Measurements from ENCODE around the gene EDA.

EDA gene
- total RNA-seq = 1.1 to 2.0 reads per million in 2 donors

DNA sequence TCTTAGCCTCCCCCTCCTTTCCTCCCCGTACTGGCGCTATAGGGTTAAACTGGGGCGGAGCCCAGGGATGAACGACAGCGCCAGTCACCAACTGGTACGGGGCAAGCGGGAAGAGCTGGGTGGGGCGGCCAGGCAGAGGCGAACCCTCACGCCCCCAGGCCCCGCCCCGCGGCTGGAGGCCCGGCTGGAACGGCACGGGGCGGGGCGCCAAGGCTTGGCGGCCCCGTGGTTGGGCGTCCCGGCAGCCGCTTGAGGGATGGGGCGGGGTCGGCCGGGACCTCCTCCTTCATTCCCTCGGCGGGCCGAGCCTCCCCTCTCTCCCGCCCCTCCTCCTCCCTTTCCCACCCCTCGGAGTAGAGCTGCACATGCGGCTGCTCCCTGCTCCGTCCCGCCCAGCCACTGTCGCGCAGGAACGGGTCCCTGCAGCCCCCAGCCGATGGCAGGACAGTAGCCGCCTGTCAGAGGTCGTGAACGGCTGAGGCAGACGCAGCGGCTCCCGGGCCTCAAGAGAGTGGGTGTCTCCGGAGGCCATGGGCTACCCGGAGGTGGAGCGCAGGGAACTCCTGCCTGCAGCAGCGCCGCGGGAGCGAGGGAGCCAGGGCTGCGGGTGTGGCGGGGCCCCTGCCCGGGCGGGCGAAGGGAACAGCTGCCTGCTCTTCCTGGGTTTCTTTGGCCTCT lies at the start of gene EDA:
Gene EDA (plus strand): TSS at position 335 of the 678 bp plus-strand sequence.
- peak; percentile 19 for DNase-seq

DNA sequence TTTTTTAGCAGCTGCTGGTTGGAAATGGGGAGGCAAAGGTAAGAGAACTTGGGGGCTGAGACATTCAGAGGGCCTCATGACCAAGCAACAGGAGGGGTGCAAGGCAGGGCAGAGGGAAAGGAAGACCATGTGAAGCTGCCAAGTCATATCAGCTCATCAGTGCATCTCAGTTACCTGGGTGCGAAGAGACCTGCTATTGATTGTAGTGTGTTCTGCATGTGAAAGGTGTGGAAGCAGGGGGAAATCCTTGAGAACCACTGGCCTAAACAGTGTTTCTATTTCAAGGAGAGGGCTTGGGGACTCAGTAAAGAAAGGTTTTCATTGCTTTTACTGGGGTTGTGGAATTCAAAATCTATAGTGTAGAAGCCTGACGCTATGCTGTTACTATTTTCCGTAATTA lies 47.1 kb upstream of the EDA start:
- no peak for DNase-seq

DNA sequence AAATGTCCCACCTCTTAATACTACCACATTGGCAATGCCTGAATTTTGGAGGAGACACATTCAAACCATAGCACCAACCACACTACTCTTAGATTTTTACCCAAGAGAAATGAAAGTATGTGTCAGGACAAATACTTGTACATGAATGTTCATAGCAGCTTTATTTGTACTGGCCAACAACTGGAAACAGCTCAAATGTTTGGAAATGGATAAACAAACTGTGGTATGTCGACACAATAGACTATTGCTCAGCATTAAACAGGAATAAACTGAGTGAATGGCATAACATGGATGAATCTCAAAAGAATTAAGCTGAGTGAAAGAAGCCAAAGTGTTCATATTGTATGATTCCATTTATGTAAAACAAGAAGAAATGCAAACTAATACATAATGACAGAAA lies 18.5 kb upstream of the EDA start:
- DNase-seq = no peak

DNA sequence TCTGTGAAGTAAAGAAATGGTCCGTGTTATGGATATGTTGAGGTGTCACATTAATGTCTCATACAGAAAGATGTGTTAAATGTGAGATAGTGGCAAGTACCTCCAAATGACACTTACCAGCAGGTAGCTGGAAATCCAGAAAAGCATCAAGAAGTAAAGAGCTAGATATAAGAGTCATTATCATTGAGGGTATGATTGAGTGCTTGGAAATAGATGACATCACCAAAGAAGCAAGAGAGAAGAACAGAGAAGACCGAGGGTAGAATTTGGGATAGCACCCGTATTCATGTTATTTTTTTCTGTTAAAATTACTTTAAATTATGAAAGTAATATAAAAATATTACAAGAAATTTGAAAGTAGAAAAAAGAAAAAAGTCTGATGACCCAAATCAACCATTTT lies 15.7 kb upstream of the EDA start:
- no peak for DNase-seq

DNA sequence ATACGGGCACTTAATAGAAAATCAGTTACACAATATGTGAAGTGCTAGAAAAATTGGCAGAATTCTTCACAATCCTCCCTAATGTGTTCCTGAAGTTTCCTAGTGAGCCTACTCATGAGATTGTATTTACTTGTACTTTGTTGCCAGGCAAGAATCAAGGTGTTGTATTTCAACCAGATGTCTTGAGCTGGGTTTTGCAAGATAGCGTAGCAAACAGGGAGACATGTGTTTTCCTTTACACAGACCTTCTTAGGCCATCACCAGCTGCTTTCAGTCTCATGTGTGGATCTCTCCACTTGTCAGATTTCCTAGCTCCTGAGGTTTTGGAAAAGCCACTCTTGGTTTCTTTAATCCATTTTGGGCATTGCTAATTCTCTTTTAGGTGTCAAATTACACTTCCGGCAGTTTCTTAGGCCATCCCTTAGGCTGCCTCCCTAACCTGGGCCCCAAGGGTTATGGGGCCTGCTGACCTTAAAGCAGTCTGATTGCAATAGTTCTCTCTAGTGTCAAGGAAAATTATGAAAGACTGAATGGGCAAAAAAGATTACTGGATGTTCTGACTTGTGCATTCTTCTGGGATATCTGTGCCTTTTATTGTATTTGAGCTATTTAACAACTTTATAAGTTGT lies 12.2 kb upstream of the EDA start:
- no peak for DNase-seq

DNA sequence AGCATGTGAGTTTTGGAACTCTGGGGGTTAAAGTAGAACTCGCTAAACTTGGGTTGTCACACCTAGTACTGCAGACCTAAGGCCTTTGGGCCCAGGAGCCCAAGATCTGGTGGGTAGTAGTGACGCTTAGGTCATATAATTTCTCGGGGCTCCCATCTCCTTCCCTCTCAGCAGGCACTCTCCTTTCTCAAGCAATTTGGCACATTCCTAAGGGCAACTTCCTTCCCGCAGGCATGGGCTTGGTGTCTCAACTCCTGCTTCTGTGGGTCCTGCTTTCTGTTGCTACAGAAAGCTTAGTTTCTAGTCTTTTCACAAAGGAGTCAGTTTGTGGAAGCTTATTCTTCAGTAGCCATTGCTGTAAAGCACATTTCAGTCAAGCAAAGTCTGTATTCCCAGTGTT lies 10.4 kb upstream of the EDA start:
- no peak for DNase-seq

DNA sequence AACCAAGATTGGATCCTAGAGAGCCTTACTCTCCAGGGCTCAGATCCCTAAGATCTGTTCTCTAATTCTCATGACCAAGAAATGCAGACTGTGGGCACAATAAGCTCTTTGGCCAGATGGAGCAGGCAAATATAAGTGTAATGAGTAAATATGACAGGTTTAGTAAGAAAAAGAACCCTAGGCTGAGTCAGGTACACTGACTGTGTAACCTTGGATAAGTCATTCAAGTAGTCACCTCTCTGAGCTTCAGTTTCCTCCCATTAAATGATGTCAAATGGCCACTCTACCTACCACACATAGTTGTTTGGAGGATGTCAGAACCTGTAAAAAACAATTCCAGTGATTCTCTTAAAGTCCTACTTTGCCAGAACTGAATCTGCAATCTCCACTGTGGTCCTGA lies 8.3 kb upstream of the EDA start:
- DNase-seq = no peak

DNA sequence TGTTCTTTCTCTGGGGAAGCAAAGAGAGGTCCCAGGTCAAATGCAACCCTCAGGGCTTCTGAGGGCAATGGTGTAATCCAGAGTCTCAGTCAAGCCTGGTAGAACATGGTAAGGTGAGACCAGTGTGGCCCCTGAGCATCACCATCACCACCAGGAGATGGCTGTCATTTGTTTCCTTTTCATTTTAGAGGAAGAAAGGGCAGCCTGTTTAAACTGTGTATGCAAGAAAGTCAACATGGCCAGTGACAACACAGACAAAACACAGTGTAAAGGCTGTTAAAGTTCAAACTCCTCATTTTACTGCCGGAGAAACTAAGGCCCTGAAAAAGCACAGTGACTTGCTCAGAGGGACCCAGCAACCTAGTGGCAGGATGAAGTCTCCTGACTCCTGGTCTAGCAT lies 2.0 kb upstream of the EDA start:
- no peak for DNase-seq

DNA sequence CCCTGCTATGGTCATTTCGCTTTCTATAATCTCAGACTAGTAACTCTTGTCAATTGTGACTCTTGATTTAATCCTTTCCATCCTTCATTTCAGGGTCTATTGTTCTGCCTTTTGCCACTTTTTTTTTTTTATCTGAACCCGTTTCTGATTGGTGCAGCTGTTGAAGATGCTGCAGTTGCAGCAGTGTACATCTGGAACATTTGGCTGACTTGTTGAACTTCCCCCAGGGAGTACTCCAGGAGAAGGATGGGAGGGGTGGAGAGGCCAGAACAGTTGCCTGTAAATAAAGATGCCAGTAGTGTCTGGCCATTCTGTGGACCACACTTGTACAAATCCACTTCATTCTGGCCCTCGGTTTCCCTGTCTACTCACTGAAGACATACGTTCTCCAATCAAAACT lies 1.0 kb upstream of the EDA start:
- no peak for DNase-seq

DNA sequence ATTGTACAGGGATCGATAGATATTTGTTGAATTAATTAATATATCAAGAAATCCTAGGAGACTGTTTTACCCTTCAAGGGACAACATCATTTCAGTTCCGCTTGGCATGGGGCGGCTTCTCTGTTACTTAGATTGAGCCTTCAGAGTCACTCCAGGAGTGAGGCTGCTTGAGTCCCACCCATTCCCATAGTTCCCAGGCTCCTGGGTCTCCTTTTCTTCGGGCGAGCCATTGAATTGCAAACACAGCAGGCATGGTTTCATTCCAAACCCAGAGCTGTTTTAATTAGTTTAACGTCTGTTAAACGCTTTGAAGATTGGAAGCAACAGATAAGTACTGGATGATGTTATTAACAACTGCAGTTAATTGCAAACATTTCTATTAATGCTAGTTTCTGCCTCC lies 571 bp upstream of the EDA start:
- no peak for DNase-seq

DNA sequence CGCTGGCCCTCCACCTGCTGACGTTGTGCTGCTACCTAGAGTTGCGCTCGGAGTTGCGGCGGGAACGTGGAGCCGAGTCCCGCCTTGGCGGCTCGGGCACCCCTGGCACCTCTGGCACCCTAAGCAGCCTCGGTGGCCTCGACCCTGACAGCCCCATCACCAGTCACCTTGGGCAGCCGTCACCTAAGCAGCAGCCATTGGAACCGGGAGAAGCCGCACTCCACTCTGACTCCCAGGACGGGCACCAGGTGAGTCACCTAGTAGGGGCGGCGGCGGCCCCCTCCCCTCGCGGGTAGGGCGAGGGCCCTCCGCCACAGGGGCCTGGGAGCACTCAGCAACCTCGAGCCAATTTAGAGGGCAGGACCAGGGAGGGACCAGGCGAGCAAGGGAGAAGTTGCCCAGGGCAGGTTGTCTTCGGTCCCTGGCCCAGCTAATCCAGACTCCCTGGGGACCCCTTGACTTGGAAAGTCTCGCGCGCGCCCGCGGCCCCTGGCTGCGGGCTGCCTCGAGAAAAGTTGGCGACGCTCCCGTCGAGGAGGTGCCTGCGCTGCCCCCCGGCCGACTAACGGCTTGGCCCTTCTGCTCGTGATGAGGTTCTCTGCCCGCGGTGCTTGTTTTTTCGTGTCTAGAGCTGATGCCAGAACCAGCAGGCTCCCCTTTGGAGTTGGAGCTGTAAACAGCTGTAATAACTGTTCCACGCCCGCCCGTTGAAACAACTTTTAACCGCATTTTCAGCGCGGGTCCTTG lies 717 bp downstream of the EDA start:
- DNase-seq = peak; percentile 7

DNA sequence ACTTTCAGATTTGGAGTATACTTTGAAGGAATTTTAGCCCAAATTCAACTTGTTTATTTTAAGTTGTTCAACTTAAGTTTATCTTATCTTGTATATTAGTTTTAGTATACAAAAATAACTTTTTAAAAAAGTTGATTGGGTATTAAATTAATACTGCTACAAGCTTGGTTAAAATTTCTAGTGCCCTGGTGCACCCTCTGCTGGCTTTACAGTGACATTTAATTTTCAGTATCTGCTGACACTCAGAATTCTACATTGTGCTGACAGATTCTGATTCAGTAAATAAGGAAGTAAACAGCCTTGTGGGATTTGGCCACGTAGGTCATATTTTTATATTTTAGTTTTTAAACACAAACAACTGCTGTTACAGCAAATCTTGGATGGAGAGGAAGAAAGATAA lies 2.9 kb downstream of the EDA start:
- no peak for DNase-seq

DNA sequence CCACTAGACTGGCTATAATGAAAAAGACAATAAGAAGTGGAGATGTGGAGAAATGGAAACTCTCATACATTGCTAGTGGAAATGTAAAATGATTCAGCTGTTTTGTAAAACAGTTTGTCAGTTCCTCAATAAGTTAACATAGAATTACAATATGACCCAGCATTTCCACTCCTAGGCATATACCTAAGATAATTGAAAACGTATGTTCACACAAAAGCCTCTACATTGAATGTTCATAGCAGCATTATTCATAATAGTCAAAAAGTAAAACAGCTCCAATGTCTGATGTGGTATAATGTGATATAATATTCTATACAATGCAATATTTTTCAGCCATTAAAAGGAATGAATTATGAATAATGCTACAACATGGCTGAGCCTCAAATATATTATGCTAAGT lies 10.2 kb downstream of the EDA start:
- DNase-seq = no peak

DNA sequence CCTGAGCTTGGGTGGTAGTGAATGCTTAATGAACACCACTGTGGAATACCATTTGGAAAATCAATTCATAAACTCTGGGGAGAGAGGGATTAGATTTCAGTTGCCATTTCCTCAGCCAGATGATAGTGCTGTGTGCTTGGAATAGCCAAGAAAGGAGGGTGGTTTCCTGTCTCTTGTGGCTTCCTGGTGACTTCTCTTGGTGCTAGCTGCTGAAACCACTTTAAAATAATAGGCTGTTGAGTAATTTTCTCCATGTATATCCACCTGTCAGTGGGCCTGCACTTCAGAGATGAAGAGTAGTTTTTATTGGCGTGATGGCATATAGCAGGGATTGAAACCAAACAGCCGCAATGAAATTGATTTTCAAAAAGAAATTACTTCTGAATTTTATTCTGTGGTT lies 11.8 kb downstream of the EDA start:
- DNase-seq = no peak

DNA sequence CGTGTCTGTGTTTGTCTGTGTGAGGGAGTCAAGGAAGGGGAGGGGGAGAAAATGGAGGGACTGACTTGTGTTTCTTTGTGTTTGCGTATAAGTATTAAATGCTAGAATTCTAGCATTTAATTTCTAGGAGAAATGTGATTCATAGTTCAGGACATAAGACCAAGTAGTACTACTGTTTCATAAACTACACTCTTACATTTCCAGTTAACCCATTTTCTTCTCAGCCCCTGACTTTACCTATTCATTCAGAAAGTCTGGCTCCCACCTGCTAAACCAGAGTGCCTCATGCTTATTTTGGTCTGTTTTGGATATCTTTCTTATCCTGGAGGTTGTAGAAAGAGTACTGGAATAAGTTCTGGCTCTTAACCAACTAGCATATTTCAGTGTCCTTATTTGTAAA lies 14.2 kb downstream of the EDA start:
- DNase-seq = no peak

DNA sequence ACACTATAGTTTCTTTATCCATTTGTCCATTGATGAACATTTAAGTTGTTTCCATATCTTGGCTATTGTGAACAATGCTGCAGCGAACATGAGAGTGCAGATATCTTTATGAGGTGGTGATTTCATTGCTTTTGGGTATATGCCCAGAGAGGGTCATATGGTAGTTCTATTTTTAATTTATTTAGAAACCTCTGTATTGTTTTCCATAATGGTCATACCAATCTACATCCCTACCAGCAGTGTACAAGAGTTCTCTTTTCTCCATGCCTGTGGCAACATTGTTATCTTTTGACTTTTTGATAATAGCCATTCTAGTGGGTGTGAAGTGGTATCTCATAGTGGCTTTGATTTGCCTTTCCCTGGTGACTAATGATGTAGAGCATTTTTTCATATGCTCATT lies 48.8 kb downstream of the EDA start:
- DNase-seq = no peak

DNA sequence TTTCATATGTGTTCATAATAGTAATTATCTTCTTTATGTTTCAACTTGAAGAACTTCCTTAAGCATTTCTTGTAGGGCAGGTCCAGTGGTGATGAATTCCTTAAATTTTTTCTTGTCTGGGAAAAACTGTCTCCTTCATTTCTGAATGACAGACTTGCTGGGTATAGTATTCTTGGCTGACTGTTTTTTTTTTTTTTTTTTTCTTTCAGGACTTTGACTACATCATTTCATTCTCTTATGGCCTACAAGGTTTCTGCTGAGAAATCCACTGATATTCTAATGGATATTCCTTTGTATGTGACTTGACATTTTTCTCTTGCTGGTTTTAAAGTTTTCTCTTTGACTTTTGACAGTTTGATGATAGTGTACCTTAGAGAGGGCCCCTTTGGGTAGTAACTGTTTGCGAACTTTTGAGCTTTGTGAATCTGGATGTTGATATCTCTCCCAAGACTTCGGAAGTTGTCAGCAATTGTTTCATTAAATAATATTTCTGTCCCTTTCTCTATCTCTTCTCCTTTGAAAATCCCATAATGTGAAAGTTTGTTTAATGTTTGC lies 54.2 kb downstream of the EDA start:
- no peak for DNase-seq

DNA sequence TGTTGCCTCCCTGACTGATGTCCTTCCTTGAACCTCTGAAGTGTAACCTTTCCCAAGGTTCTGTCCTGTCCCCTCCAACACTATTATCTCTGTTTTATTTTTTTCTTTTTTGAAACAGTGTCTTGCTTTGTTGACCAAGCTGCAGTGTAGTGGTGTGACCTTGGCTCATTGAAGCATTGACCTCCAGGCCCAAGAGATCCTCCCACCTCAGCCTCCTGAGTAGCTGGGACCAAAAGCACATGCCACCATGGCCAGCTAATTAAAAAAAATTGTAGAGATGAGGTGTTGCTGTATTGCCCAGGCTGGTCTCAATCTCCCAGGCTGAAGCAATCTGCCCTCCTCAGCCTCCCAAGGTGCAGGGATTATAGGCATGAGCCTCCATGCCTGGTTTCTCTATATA lies 59.0 kb downstream of the EDA start:
- no peak for DNase-seq

DNA sequence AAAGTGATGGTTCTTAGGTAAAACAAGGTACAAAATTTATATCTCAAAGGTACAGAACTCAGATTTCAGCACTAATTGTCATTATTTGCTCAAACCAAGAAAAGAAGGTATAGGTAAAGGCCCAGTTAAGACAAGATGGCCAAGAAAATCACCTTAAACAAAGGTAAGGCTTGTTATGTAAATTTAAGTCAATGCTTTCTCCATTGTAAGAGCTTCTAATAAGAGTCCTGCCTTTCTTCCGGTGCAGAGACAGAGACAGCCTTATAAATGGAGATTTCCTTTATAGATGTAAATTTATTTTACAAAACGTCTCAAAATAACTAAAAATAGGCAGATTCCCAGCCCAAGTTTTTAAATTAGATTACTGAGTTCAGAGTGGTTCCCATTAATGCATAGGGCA lies 89.9 kb downstream of the EDA start:
- no peak for DNase-seq

DNA sequence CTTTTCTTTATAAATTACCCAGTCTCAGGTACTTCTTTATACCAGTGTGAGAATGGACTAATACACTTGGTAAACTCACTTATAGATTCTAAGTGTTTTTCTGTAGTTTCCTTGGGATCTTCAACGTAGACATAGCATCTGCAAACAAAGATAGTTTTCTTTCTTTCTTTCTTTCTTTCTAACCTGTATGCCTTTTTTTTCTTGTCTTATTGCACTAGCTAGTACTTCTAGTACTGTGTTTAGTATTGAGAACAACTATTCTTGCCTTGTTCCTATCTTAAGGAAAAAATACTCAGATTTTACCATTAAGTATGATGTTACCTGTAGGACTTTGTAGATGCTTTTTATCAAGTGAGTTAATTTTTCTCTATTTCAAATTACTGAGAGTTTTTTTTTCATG lies 102.2 kb downstream of the EDA start:
- no peak for DNase-seq

DNA sequence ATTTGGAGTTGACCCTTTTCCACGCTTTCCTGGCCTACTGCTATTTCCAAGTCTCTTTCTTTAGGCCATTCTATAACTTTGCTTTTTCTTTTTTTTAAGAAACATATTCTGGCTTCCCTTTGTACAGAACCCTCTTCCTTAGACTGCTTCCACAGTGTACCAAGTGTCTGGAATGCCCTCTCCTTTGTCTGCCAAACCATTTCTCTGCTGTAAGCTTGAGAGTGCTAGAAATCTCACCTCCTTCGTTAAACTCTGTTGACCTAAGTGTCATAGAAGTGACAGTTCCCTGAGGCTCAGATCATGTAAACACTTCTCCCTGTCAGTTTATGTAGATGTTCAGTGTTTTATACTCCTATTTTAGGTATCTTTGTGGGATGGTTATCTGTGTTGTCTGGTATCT lies 108.4 kb downstream of the EDA start:
- no peak for DNase-seq

DNA sequence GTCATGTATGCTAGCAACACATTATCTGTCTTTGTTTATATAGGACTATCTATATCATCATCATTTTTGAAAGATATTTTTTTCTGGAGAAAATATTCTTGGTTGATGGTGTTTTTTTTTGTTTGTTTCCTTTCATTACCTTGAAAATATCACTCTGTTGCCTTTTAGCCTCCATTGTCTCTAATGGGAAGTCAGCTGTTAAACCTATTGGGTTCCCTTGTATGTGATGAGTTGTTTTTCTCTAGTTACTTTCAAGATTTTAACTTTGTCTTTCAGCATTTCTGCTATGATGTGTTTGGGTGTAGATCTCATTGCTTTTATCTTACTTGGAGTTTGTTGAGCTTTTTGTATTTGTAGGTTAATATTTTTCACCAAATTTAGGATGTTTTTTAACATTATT lies 124.4 kb downstream of the EDA start:
- DNase-seq = no peak

DNA sequence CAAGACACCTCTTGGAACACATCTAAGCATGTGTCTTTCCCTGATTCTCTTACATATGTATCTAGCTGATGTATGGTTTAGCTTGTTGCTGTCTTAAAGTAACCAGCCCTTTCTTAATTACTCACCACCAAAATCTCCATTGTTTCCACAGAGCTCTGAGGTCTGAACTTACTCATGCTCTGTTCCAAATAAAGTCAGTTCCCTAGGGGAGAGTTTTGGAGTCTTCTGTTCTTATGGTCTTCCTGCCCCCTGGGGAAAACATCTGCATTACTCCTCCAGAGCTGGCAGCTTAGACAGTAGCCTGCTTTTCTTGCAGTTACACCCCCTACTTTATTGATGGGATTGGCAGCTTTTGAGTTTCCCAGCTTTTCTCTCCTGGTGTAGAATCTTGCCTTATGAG lies 125.8 kb downstream of the EDA start:
- no peak for DNase-seq

DNA sequence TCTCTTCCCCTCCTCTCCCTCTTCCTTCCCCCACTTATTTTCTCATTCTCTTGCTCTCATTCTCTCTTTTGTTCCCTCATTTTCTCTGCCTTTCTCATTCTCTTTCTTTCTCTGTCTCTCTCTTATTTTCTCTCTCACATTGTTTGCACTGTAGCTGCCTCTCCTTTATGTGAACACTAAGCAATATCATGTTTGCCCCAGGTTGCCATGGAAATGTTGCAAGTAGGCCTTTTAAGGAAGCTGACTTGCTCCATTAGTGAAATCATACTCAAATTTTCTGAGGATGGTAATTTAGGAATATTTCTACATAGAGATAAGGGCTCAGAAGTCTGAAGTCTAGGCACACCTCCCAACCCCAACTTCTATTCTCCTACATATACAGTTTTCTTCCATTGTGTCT lies 130.1 kb downstream of the EDA start:
- DNase-seq = no peak

All from activated gamma-delta T cell (primary cell).